CD4-positive, alpha-beta T cell treated with Interferon alpha-2 for 1 hour (primary cell): Measurements from ENCODE around the gene LGALS7B.
"Not testable (repeated sequence)": the region's sequence is repeated elsewhere in the genome, so short reads cannot be mapped to it uniquely, and the experiment has no call there.

Experiments used
- DNase-seq, 2 donors: peaks; one replicate each; pipeline ENCODE4 v3.0.0-alpha.2; 2020 to 2022

Gene LGALS7B

DNA sequence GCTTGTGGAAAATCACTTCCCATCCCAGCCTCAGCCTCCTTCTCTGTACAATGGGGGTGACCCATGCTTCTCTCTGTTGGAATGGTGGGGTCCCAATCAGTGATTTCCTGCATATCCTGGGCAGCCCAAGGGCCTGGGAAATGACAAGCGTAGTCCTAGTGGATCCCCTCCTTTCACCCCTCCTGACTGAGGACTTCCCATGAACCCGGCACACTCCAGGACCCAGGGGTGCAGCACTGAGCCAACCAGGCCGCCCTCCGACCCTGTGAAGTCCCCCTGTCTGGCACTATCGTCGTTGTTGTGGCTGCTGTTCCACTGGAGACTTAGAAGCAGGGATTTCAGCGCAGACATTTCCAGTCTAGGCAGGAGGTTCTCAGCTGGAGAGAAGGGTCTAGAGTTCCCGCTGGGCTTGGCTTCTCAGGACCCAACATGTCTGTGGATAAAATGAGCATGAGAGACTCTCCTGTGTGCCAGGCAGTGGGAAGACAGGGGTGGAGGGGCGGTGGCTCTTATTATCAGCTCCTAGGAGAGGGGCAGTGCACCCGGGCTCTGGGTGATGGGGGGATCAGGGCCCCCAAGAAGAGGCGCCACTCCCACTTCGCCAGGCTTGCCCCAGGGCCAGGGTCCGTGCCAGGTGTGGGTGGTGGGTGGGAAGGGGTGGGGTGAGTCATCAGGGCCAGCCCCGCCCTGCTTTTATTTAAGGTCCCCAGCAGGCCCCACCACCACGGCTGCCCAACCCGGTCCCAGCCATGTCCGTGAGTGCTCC lies at the start of gene LGALS7B:
Gene LGALS7B, plus strand, starts transcription at position 723 of the 766 bp plus-strand sequence. Its CDS starts 27 bp downstream, at position 750.
- DNase-seq, result no peak

DNA sequence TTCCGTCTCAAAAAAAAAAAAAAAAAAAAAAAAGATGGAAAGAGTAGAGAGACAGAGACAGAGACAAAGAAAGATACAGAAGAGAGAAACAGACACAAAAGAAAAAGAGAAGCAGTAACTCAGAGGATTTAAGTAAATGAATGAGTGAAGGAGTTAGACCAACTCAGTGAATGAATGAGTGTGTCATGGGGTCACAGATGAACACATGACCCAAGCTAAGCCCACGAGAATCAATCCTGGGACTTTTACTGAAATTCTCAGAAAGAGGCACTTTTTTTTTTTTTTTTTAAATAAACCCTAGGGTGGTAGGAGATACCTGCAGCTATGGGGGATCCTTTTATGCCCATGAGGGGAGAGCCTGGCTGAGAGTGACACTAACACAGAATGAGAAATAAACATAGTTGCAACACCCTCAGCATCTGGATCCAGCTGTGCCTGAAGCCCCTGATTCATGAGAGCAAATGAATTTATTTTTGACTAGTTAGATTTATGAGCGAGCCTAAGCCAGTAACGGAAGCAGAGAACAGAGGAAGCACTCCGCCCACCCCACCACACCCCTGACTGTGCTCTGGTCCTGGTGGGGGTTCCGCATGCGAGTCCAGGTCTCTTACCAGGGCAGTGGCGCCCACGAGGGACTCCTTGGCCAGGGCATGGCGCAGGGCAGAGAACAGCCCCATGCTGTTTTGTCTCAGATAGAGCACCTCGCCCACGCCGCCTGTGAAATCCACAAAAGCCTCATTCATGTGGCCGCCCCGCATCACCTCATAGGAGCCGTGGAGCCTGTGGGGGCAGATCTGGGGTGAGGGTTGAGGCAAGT lies 49.4 kb upstream of the LGALS7B start:
- DNase-seq, result no peak

DNA sequence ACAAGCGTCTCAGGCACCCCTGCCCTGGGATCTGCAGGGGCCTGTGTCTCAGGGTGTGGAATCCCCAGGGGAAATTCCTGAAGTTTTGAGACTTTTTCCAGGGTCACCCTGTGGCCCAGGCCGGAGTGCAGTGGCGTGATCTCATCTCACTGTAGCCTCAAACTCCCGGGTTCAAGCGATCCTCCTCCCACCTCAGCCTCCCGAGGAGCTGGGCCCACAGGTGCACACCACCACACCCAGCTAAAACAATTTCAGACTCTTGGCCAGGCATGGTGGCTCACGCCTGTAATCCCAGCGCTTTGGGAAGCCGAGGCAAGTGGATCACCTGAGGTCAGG lies 48.8 kb upstream of the LGALS7B start:
- DNase-seq, result no peak

DNA sequence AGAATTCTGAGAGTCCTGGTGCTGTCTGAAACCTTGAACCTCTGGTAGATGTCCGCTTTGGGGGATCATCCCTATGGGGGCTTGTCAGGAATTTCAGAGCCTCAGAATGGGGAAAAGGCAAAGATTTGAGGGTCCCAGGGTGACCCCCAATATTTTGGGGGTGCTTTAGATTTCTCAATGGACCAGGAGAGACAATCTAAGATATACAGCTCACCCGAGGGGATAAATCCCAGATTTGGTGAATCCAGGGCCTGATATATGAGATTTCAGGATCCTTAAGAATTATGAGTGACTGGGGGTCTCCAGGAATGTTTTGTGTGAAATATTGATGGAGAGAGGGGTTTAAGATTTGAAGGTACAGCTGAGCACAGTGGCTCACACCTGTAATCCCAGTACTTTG lies 48.1 kb upstream of the LGALS7B start:
- DNase-seq, result no peak

DNA sequence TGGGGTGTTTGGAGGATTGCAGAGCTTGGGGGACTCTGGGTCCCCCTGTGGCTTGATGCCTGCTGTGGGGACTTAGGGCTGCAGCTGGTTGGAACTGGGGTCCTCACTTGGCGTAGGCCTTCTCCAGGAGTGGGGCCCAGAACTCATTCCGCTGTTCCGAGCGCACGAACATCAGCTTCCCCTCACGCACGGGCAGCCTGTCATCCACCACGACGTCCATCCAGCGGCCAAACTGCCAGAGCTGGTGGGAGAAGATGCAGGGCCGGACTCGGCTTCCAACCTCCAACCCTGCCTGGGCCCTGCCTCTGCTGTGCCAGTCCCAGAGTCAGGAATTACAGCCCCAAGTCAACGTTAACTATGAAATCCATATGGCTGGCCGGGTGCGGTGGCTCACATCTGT lies 47.3 kb upstream of the LGALS7B start:
- no peak for DNase-seq

DNA sequence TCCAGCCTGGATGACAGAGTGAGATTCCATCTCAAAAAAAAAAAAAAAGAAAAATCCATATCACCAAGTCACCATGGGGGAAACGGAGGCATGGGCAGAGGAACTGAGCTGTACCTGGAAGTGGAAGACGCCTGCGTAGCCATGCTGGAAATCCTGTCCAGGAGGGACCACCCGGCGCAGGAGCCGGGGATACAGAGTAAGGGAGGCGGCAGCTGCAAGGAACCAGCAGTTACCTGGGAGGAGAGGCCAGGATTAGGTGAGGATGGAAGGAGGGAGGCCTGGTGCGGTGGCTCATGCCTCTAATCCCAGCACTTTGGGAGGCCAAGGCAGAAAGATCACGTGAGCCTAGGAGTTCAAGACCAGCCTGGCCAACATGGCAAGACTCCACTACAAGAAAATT lies 46.7 kb upstream of the LGALS7B start:
- DNase-seq, result no peak

DNA sequence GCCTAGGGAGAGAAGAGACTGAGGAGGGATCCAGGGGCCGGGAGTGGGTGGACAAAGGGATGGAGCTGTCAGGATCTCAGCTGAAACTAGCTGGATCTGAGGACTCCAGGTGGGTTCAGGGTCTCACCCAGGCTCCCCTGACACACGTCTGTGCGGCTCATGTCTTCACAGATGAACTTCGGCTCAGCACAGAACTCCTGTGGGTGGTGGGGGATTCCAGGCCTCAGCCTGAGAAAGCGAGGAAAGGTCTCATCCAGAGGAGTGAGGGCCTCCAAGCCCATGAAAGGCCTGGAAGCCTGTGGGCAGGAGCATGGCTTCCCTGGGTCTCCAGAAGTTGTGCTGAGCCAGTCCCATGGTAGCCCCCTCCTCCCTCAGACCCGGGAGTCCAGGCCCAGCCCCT lies 46.1 kb upstream of the LGALS7B start:
- no peak for DNase-seq

DNA sequence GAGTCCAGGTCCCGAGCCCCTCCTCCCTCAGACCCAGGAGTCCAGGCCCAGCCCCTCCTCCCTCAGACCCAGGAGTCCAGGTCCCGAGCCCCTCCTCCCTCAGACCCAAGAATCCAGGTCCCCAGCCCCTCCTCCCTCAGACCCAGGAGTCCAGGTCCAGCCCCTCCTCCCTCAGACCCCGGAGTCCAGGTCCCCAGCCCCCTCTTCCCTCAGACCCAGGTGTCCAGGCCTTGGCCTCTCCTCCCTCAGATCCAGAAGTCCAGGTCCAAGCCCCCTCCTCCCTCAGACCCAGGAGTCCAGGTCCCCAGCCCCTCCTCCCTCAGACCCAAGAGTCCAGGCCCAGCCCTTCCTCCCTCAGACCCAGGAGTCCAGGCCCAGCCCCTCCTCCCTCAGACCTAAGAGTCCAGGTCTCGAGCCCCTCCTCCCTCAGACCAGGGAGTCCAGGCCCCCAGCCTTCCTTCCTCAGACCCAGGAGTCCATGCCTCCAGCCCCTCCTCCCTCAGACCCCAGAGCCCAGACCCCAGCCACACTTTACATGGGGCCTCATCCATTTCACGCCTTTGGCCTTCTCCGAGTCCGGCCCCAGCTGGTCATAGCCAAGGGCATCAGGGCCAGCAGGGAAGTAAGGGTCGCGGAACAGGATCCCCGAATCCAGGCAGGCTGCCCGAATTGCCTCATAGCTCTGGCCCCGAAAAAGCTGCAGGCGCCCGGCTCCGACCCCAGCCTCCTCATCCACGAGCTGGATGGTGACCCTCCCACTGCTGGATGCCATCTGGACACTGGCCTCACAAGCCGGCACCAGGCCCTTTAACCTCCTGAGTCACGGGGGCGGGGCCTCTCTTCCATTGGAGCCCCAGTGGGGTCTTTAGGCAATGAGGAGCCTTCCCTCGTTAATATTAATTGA lies 45.4 kb upstream of the LGALS7B start:
- DNase-seq, result no peak

DNA sequence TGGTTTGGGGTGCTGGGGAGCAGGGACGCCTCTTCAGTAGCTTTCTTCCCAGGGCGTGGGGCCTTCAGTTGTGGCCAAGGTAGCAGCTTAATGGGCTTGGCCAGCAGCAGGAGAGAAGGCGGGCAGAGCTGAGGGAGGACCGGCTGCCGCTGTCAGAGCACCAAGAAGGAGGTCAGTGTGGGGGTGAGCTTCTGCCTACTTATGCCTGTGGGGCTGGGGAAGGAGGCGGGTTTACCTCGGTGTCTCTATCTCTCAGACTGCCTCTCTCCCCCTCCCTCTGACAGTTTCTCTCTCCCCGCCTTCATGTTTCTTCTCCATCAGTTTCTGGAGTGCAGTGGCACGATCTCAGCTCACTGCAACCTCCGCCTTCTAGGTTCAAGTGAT lies 44.7 kb upstream of the LGALS7B start, which contains the start of gene CAPN12:
Gene CAPN12, minus strand, starts transcription at position 177 of the 384 bp plus-strand sequence. CDS start 309 bp downstream, outside the sequence.
- DNase-seq, result no peak

DNA sequence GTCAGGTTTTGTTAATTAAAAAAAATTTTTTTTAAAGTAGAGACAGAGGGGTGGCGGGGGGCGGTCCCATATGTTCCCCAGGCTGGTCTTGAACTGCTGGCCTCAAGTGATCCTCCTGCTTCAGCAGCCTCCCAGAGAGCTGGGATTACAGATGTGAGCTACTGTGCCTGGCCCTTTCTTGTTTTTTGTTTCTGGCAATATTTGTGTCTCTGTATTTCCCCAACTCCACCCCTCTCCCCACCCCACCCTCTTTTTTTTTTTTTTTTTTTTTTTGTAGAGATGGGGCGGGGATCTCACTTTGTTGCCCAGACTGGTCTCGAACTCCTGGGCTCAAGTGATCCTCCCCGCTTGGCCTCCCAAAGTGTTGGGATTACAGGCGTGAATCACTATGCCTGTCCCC lies 44.1 kb upstream of the LGALS7B start:
- no peak for DNase-seq

DNA sequence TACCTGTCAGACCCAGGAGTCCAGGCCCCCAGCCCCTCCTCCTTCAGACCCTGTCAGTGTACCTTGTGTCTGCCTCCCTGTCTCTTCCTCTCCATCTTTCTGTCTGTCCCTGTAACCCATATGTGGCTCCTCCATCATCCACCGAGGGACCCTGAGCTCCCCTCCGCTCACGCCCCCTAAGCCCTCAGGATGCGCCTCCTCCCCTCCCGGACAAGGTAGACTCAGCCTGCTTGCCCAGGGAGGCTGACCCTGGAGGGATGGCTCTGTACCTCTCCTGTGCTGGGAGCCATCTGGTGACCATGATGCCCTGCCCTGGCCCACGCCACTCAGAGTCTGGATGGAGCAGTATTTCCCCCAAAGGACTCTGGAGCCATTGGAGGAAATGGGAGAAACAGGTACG lies 43.7 kb upstream of the LGALS7B start:
- no peak for DNase-seq

DNA sequence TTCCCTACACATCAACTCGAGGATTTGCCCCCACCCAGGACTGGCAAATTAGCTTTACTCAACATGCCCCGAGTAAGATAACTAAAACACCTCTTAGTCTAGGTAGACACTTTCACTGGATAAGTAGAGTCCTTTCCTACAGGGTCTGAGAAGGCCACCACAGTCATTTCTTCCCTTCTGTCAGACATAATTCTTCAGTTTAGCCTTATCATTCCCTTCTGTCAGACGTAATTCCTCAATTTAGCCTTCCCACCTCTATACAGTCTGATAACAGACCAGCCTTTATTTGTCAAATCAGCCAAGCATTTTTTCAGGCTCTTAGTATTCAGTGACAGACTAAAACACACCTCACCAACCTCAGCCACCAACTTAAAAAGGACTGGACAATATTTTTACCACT lies 35.2 kb upstream of the LGALS7B start:
- DNase-seq, result not testable (repeated sequence)

DNA sequence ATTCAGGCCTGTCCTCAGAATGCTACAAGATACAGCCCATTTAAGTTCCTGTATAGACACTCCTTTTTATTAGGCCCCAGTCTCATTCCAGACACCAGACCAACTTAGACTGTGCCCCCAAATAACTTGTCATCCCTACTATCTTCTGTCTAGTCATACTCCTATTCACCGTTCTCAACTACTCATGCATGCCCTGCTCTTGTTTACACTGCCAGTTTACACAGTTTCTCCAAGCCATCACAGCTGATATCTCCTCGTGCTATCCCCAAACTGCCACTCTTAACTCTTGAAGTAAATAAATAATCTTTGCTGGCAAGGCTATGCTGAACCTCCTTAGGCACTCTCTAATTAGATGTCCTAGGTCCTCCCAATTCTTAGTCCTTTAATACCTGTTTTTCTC lies 34.8 kb upstream of the LGALS7B start:
- not testable (repeated sequence) for DNase-seq

DNA sequence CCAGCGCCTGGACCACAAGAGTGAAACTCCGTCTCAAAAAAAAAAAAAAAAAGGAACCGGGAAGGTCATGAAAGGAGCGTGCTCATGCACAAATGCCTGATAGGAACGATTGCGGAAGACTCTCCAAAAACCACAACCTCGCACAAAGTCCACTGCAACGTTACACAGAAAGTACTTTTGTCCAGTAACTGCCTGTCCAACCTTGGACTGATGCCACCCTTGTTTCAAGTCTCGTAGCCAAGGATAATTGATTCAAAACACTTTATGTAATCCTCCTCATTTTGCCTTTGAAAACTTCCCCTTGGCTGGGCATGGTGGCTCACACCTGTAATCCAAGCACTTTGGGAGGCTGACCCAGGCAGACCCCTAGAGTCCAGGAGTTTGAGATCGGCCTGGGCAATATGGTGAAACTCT lies 29.4 kb upstream of the LGALS7B start:
- DNase-seq, result no peak

DNA sequence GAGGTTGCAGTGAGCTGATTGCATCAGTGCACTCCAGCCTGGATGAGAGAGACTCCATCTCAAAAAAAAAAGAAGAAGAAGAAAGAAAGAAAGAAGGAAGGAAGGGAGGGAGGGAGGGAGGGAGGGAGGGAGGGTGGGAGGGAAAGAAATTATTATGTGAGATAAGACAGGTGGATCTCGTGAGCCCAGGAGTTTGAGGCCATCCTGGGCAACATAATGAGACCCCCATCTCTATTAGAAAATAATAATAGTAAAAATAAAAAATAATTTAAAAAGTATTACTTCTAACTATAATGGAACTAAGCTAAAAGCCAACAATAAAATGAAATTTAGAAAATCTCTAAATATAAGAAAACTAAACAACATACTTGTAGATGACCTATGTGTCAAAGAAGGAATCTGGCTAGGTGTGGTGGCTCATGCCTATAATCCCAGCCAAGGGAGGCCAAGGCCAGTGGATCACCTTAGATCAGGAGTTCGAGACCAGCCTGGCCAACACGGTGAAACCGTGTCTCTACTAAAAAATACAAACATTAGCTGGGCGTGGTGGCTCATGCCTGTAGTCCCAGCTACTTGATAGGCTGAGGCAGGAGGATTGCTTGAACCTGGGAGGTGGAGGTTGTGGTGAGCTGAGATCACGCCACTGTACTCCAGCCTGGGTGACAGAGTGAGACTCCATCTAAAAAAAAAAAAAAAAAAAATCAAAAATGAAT lies 28.0 kb upstream of the LGALS7B start:
- not testable (repeated sequence) for DNase-seq

DNA sequence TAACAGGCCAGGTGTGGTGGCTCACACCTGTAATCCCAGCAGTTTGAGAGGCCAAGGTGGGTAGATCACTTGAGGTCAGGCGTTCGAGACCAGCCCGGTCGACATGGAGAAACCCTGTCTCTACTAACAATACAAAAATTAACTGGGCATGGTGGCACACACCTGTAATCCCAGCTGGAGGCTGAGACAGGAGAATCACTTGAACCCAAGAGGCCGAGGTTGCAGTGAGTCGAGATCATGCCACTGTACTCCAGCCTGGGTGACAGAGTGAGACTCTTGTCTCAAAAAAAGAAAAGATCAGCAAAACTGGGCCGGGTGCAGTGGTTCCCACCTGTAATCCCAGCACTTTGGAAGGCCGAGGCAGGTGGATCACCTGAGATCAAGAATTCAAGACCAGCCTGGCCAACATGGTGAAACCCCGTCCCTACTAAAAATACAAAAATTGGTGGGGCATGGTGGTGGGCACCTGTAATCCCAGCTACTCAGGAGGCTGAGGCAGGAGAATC lies 27.1 kb upstream of the LGALS7B start:
- DNase-seq, result not testable (repeated sequence)

DNA sequence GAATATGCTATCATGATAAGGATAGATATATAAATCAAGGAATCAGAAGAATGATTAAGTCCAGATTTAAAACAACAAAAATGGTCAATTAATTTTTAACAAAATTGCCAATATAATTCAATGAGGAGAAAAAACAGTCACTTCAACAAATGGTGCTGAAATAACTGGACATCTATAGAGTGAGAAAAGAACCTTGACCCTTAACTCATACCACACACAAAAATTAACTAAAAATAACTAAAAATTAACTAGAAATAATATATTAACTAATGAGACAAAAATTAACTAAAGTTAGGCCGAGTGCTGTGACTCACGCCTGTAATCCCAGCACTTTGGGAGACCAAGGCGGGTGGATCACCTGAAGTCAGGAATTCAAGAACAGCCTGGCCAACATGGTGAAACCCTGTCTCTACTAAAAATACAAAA lies 25.2 kb upstream of the LGALS7B start:
- DNase-seq, result no peak

DNA sequence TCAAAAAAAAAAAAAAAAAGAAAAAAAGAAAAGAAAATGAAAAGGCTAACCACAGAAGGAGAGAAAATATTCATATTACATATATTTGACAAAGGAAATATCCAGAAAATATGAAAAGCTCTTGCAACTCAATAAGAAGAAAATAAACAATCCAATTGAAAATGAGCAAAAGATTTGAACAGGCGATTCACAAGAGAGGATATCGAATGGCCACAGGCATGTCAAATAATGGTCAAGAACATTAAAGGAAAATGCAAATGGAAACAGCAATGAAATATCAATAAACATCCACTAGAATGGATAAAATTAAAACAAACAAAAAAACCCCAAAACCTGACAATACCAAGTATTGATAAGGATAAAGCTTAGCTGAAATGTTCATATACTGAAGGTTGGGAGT lies 23.8 kb upstream of the LGALS7B start:
- DNase-seq, result no peak

DNA sequence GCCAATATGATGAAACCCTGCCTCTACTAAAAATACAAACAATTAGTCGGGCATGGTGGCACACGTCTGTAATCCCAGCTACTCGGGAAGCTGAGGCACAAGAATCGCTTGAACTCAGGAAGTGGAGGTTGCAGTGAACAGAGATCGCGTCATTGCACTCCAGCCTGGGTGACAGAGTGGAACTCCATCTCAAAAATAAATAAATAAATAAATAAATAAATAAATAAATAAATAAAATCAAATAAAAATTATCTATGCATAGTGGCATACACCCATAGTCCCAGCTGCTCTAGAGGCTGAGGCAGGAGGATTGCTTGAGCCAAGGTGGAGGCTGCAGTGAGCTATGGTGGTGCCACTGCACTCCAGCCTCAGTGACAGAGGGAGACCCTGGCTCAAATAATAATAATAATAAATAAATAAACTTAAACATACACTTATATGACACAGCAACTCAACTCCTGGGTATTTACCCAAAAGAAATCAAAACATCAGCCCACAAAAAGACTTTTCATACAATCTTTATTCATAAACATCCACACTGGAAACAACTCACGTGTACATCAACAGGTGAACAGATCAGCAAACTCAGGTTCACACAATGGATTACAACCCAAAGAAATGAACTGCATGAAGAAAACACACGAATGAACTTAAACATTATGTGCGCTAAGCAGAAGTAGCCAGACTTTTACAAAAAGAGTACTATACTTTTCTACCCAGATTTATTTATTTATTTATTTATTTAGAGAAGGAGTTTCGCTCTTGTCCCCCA lies 22.5 kb upstream of the LGALS7B start:
- no peak for DNase-seq

DNA sequence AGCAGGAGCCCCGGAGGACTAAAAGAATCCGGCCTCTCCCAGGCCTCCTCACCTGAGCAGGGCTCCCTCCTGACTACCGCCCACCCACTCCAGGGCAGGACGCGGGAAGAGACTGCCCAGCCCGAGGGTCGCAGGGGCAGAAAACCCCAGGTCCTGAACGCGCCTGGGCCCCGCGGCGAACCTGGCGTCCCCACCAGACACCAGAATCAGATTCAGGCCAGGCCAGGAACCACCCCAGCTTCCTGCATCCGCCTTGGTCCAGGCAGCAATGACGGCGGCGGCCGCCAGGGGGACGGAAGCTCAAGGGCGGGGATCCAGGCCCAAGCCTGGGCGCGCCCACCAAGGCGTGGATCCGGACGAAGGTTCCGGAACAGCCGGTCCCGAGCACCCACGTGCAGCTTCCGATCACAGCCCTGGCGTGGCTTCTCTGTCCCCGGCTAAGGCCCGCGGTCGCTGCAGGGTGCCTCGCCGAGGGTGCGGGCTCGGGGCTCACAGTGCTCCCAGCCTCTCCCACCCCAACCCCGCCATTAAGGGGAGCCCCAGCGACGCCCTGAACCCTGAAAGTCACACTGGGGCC lies 19.3 kb upstream of the LGALS7B start:
- peak; percentile 89 to 90 for DNase-seq
